Measurements from ENCODE around the gene LRRC3C.

DNA sequence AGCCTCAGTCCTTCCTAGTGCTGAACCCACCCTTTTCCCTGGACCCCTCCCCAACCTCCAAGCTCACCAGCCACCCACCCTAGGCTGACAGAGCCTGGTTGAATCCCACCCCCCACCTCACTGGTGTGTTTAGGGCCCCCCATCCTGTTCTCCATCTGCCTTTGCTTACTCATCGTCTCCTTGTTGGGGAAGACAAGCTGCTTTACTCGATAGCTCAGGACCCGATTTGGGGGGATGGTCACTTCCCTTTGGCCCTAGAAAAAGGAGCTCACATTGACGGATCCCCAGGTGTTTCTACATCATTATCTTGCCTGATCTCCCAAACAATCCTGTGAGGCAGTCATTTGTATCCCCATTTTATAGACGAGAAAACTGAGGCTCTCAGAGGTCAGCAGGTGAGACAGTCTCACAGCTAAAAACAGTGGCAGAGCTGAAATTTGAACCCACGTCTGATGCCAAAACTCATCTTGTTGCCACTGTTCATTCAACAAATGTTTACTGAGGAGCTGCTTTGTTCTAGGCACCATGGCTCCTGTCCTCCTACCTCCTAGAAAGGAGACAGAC is 18.7 kb upstream of the LRRC3C start:
- TF ChIP-seq, protein P1, sequence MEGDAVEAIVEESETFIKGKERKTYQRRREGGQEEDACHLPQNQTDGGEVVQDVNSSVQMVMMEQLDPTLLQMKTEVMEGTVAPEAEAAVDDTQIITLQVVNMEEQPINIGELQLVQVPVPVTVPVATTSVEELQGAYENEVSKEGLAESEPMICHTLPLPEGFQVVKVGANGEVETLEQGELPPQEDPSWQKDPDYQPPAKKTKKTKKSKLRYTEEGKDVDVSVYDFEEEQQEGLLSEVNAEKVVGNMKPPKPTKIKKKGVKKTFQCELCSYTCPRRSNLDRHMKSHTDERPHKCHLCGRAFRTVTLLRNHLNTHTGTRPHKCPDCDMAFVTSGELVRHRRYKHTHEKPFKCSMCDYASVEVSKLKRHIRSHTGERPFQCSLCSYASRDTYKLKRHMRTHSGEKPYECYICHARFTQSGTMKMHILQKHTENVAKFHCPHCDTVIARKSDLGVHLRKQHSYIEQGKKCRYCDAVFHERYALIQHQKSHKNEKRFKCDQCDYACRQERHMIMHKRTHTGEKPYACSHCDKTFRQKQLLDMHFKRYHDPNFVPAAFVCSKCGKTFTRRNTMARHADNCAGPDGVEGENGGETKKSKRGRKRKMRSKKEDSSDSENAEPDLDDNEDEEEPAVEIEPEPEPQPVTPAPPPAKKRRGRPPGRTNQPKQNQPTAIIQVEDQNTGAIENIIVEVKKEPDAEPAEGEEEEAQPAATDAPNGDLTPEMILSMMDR (IDR thresholded peaks at IDR 0.05), result no peak
- no peak for TF ChIP-seq POLR2A (IDR thresholded peaks at IDR 0.05)

All from right lobe of liver (tissue), 4 donors.